ENCODE results near the gene SWAP70.
A peak's percentile ranks its signal among the peaks of the same experiment; 100 is the strongest.

The SWAP70 gene

DNA sequence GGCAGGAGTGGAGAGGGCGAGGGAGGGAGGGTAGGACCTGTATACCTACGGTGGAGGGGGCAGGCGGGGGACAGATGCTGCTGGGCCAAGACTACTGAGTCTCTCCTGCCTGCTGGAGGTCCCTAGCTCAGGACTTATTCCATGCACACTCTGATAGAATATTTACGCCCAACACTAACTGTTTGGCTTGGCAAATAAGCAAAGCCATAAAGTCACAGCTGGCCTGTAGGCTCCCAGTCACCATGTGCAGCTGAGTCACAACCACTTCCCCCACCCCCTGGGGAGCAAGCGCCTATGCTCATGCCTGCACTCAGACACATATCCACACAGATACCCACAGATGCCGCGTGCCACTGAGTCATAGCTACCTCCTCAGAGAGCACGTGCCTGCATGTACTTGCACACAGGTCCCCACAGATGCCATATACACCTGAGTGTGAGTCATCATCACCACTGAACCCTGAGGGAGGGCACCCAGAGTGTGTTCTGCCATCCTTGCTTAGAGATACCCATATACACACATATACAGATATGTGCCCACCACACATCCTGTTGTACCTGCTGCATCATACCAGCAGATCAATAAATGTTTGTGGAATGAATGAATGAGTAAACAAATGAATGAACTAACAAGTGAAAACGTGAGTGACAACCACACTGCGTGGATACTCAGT is 95.8 kb downstream of the SWAP70 start:
- Histone ChIP-seq H3K27ac (peak overlapping the region; percentile 94), H3K36me3 (replicated peaks) (no peaks in the 10 kb centered on the region), H3K27me3 (replicated peaks) (no peaks in the 10 kb centered on the region), H3K4me3 (ENCODE audit: low read depth, low read length) (no peak overlapping the region)
- in situ Hi-C loops (cut with HindIII; ENCODE audit: low pct_ligation_motif_present, low sequenced_read_pairs): no loop called here
- TF ChIP-seq, protein P1, sequence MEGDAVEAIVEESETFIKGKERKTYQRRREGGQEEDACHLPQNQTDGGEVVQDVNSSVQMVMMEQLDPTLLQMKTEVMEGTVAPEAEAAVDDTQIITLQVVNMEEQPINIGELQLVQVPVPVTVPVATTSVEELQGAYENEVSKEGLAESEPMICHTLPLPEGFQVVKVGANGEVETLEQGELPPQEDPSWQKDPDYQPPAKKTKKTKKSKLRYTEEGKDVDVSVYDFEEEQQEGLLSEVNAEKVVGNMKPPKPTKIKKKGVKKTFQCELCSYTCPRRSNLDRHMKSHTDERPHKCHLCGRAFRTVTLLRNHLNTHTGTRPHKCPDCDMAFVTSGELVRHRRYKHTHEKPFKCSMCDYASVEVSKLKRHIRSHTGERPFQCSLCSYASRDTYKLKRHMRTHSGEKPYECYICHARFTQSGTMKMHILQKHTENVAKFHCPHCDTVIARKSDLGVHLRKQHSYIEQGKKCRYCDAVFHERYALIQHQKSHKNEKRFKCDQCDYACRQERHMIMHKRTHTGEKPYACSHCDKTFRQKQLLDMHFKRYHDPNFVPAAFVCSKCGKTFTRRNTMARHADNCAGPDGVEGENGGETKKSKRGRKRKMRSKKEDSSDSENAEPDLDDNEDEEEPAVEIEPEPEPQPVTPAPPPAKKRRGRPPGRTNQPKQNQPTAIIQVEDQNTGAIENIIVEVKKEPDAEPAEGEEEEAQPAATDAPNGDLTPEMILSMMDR (IDR thresholded peaks at IDR 0.05; ENCODE audit: low read depth, low read length, missing control alignments): no peak
- peak; percentile 100 for DNase-seq

DNA sequence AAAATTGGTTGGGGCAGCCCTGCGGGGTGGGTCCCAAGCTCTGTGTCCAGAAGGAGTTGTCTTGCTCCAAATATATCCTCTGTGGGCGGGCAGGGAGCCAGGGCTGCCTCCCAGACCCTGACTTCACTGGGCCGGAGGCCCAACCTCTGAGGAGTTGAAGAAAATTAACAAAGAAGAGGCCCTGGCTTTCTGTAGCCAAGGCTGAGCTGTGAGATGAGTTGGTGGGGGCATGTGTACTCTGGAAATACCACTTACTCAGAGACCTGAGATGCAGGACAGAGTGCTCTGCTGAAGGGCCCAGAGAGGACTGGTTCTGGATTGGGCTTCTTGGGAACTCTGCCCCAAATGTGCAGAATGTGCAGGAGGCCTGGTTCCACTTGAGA is 96.3 kb downstream of the SWAP70 start:
- Histone ChIP-seq H3K4me3 (ENCODE audit: low read depth, low read length) (no peak overlapping the region), H3K27ac (peak overlapping the region; percentile 94), H3K27me3 (replicated peaks) (no peaks in the 10 kb centered on the region), H3K36me3 (replicated peaks) (no peaks in the 10 kb centered on the region)
- TF ChIP-seq, protein P1 (IDR thresholded peaks at IDR 0.05; ENCODE audit: low read depth, low read length, missing control alignments): no peak
- peak; percentile 88 for DNase-seq
- in situ Hi-C loops (cut with HindIII; ENCODE audit: low pct_ligation_motif_present, low sequenced_read_pairs): no loop called here

DNA sequence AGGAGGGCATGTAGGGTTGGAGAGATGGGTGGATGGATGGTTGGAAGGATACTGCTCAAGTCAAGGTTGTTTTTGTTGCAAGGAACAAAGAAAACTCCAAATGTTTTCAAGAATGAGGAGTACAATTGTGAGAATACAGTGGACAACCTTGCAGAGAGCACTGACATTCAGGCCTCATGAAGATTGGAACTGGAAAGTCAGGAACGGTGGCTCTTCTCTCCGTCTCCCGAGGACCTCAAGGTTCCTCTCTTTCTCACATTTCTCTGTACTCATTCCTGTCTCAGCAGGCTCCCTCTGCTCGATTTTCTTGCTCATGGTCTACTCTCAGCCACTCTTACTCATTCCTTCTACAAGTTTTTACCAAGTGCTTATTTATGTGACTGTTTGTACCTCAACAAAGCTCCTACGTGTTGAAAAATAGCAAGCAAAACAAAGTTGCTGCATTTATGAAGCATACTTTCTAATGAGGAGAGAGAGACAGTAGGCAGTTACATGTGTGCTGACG is 97.6 kb downstream of the SWAP70 start:
- Histone ChIP-seq H3K27ac (no peak overlapping the region), H3K27me3 (replicated peaks) (no peaks in the 10 kb centered on the region), H3K4me3 (ENCODE audit: low read depth, low read length) (no peak overlapping the region), H3K36me3 (replicated peaks) (no peaks in the 10 kb centered on the region)
- in situ Hi-C loops (cut with HindIII; ENCODE audit: low pct_ligation_motif_present, low sequenced_read_pairs): no loop called here
- TF ChIP-seq, protein P1 (IDR thresholded peaks at IDR 0.05; ENCODE audit: low read depth, low read length, missing control alignments): no peak
- no peak for DNase-seq

DNA sequence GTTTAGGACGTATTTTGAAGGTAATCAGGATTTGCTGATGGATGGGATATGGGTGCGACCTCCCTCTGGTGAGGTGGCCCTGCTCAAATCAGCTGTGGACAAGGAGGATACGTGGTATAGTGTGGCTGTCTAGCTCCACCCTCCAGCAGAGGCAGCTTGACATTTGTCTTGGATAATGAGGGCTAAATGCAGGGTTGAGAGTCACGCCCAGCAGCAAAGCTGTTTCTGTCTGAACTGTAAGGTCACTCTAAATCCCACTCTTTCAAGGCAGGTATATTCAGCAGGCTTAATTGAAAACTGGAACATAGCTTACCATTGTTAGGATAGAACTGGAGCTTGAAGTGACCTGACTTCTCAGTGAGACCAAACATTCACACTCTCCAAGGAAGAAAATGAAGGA is 98.7 kb downstream of the SWAP70 start:
- in situ Hi-C loops (cut with HindIII; ENCODE audit: low pct_ligation_motif_present, low sequenced_read_pairs): no loop called here

DNA sequence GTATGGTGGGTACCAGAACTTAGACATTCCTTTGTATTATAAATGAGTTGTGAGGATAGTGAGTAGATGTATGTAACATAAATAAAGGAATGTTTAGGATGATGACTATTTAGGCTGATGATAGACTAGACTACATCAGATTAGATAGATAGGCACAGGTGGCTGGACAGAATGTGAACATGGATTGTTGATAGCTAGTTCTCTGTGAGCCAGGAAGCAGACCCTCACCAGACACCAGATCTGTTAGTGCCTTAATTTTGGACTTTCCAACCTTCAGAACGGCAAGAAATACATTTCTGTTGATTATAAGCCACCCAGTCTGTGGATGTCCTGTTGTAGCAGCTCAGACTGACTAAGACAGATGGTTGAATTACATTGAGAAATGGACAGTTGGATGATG is 99.4 kb downstream of the SWAP70 start:
- no peak for DNase-seq
- in situ Hi-C loops (cut with HindIII; ENCODE audit: low pct_ligation_motif_present, low sequenced_read_pairs): no loop called here
- Histone ChIP-seq H3K4me3 (ENCODE audit: low read depth, low read length) (no peak overlapping the region), H3K27ac (no peak overlapping the region), H3K36me3 (replicated peaks) (no peaks in the 10 kb centered on the region), H3K27me3 (replicated peaks) (no peaks in the 10 kb centered on the region)
- TF ChIP-seq, protein P1 (IDR thresholded peaks at IDR 0.05; ENCODE audit: low read depth, low read length, missing control alignments): no peak

More for the DNA sequence above, 98.7 kb downstream of the SWAP70 start:
- Histone ChIP-seq H3K27ac (no peak overlapping the region), H3K27me3 (replicated peaks) (no peaks in the 10 kb centered on the region), H3K4me3 (ENCODE audit: low read depth, low read length) (no peak overlapping the region), H3K36me3 (replicated peaks) (no peaks in the 10 kb centered on the region)
- TF ChIP-seq, protein P1 (IDR thresholded peaks at IDR 0.05; ENCODE audit: low read depth, low read length, missing control alignments): no peak
- DNase-seq: no peak
